OCI-M2 (cell line): ENCODE data around the gene PTPRU.

Experiments
- DNase-seq: peaks from one replicate; lab custom pipeline; 2025; ENCODE audit not compliant: unreplicated experiment; lab: John Stamatoyannopoulos, UW

Gene PTPRU

GRCh38 chr1:29264773-29265389 lies 28.6 kb downstream of the PTPRU start:
- DNase-seq, result no peak

- no peak for DNase-seq
These were observed 30.6 kb downstream of the PTPRU start for GRCh38 chr1:29266912-29267311.

- DNase-seq, result no peak
These were observed 31.2 kb downstream of the PTPRU start for GRCh38 chr1:29267321-29268070.

GRCh38 chr1:29269382-29269781 lies 33.1 kb downstream of the PTPRU start:
- no peak for DNase-seq

GRCh38 chr1:29270929-29271521 lies 34.7 kb downstream of the PTPRU start:
- DNase-seq, result no peak

- DNase-seq, result no peak
These were observed 35.4 kb downstream of the PTPRU start for GRCh38 chr1:29271724-29272123.

GRCh38 chr1:29272147-29272907 lies 36.0 kb downstream of the PTPRU start:
- DNase-seq, result no peak

- DNase-seq, result no peak
These were observed 39.1 kb downstream of the PTPRU start for GRCh38 chr1:29275435-29275834.

GRCh38 chr1:29278124-29278523 lies 41.8 kb downstream of the PTPRU start:
- DNase-seq, result no peak

- no peak for DNase-seq
These were observed 43.1 kb downstream of the PTPRU start for GRCh38 chr1:29279406-29279805.

GRCh38 chr1:29279951-29280391 lies 43.6 kb downstream of the PTPRU start:
- no peak for DNase-seq

GRCh38 chr1:29280409-29281131 lies 44.2 kb downstream of the PTPRU start:
- no peak for DNase-seq

GRCh38 chr1:29281571-29281970 lies 45.2 kb downstream of the PTPRU start:
- DNase-seq, result no peak

- DNase-seq, result no peak
These were observed 46.0 kb downstream of the PTPRU start for GRCh38 chr1:29282135-29282923.

GRCh38 chr1:29282924-29283803 lies 46.8 kb downstream of the PTPRU start:
- DNase-seq, result no peak

- no peak for DNase-seq
These were observed 47.5 kb downstream of the PTPRU start for GRCh38 chr1:29283804-29284195.

GRCh38 chr1:29284286-29284960 lies 48.1 kb downstream of the PTPRU start:
- no peak for DNase-seq

- DNase-seq, result no peak
These were observed 48.7 kb downstream of the PTPRU start for GRCh38 chr1:29284961-29285560.
